Activated gamma-delta T cell treated with anti-CD3 and anti-CD28 coated beads, Interleukin-2, amount 50 U/mL, for 16 hours (primary cell): ENCODE measurements around the gene EPHB2.

Source experiments
- DNase-seq: peaks from one replicate; pipeline ENCODE4 v3.0.0-alpha.2; 2020; ENCODE audit warnings: low read depth

EPHB2 gene

DNA sequence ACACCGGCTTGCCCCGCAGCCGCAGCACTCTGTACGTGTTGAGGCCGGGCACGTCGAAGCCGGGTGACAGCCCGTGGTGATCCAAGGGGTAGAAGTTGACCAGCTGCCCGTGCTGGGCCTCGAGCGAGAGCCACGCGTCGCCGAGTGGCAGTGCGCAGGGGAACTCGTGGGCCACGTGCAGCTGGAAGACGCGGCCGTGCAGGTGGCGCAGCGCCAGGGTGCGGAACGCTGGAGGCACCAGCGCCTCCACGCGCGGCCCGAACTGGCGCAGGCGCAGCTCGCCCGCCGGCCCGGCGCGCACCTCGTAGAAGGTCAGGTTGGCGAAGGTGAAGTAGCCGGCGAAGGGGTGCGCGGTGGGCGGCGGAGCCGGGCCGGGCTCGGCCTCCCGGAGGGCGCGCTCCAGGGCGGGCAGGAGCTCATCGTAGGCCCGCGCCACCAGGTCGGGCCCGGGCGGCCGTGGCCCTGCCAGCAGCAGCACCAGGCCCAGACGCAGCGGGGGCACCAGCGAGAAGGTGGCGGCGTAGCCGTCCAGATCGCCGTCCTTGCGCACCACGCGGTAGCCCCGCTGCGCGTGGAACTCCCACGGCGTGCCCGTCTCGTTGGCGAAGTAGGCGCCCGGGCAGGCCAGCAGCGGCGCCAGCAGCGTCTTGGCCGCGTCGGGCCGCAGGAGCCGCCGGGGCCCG is 242.6 kb downstream of the EPHB2 start:
- DNase-seq: no peak

DNA sequence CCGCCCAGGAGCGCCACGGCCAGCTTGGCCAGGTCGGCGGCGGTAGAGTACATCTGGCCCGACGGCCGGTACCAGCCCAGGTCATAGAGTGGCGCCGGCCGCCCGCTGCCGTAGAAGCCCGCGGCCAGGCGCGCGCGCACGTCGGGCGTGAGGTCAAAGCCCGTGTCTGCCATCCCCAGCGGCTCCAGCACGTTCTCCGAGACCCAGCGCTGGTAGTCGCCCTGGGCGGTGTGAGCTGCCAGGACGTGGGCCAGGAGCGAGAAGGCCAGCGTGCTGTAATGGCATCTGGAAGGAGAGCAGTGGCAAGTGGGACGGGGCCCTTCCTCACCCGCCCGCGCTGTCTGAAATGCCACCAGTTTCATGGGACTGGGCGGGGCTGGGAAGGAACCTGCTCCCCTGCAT is 243.1 kb downstream of the EPHB2 start:
- no peak for DNase-seq

DNA sequence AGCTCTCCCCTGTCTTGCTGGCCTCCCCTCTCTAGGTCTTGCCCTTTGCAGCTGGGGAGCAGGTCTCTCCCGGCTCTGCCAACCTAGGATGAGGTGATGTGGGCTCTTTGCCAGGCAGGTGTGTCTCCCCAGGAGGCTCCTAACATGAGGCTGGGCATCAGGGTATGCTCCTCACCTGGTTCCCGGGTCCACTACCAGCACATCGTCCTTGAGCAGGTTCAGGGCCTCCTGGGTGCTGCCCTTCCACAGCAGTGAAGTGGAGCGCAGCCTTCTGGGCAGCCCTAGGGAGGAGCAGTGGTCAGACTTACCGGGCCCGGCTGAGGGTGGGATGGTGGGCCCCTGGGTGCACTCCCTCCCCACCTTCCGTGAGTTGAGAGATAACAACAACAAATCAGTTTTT is 244.5 kb downstream of the EPHB2 start:
- no peak for DNase-seq

GRCh38 chr1:22957066-22957465 is 246.4 kb downstream of the EPHB2 start:
- DNase-seq: no peak

GRCh38 chr1:22958556-22958955 is 247.9 kb downstream of the EPHB2 start:
- no peak for DNase-seq

GRCh38 chr1:22959545-22960360 is 249.1 kb downstream of the EPHB2 start:
- DNase-seq: no peak

GRCh38 chr1:22962558-22962957 is 251.9 kb downstream of the EPHB2 start:
- DNase-seq: no peak

- no peak for DNase-seq
These were observed 252.5 kb downstream of the EPHB2 start for GRCh38 chr1:22963044-22963677.

GRCh38 chr1:22966309-22966708 is 255.7 kb downstream of the EPHB2 start:
- DNase-seq: no peak

DNA sequence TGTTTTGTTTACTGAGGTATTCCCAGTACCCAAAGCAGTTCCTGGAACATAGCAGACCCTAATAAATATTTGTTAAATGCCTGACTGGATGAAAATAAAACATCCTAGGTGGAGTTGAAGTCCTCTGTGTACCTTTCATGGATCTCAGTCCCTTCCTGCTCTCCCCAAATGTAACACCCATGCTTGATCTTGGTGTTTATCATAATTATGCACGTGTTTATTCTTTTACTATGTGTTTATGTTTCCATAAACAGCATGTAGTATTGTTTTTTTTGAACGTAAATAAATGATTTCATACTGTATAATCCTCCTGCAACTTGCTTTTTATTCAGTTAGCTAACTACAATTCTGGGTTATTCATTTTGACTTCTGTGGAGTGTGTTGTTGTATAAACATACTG is 257.2 kb downstream of the EPHB2 start:
- no peak for DNase-seq

DNA sequence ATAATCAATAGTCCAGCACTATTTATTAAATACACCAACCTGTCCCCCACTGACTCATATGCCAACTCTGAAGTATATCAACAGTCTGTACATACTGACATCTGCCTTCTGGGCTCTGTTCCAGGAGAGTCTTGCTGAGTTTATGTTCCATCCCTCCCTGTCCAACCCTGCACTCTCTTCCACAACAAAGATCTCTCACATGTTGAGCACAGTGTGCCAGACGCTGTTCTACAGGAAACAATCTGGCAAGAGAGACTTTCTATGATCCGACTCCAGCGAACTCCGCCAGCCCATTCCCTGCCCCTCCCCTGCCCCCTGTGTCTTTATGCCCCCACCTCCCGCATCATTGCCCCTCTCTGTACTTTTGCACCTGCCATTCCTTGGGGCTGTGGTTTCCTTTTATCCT is 258.7 kb downstream of the EPHB2 start:
- no peak for DNase-seq

DNA sequence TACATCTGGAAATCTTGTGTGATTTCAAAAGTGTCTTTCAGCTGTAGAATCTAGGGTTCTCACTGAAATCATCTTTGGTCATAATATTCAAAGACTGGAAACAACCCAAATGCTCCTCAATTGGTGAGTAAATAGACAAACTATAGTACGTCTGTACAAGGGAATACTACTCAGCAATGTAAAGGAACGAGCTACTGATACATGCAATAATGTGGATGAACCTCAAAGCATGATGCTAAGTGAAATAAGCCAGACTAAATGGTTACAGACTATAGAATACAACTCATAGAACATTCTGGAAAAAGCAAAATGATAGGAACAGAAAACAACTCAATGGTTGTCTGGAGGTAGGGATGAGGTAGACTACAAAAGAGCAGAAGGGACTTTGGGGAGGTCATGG is 259.5 kb downstream of the EPHB2 start:
- no peak for DNase-seq
